Neural progenitor cell (in vitro differentiated cells): ENCODE data around the gene VPS26C. TPM values are rescaled to one million over a fixed set of nuclear protein-coding genes. Genes with fewer than 3 reads are reported as not detected.

Experiments used
- DNase-seq: peaks from one replicate; pipeline ENCODE4 v3.0.0-alpha.2; 2016; ENCODE audit warnings: low spot score
- H2AFZ ChIP-seq: fragments of 200-600 bp; sonication (generic); replicated peaks from 2 replicates; pipeline ENCODE4 v1.6.1; 2016; ENCODE audit warnings: antibody characterized with exemption
- H3F3A ChIP-seq: fragments of 200-600 bp; sonication (generic); 2 replicates; pipeline ENCODE4 v1.6.1; 2016; ENCODE audit warnings: antibody characterized with exemption, low read depth
- H3K27ac ChIP-seq: fragments of 200-600 bp; sonication (generic); 2 replicates; pipeline ENCODE4 v1.5.1; 2016; ENCODE audit warnings: mild to moderate bottlenecking
- H3K27me3 ChIP-seq: fragments of 200-600 bp; sonication (generic); 2 replicates; pipeline ENCODE4 v1.6.1; 2016; ENCODE audit warnings: mild to moderate bottlenecking, moderate library complexity
- H3K36me3 ChIP-seq: fragments of 200-600 bp; sonication (generic); 2 replicates; pipeline ENCODE4 v1.5.1; 2016
- H3K4me1 ChIP-seq: fragments of 200-600 bp; sonication (generic); 2 replicates; pipeline ENCODE4 v1.6.1; 2016; ENCODE audit warnings: mixed run types
- H3K4me2 ChIP-seq: fragments of 200-600 bp; sonication (generic); 2 replicates; pipeline ENCODE4 v1.6.1; 2016
- H3K4me3 ChIP-seq: fragments of 200-600 bp; sonication (generic); 2 replicates; pipeline ENCODE4 v1.5.1; 2016
- H3K79me2 ChIP-seq: fragments of 200-600 bp; sonication (generic); 2 replicates; pipeline ENCODE4 v1.6.1; 2016; ENCODE audit warnings: low read depth
- H3K9ac ChIP-seq: fragments of 200-600 bp; sonication (generic); 2 replicates; pipeline ENCODE4 v1.6.1; 2016
- H3K9me3 ChIP-seq: fragments of 200-600 bp; sonication (generic); 2 replicates; pipeline ENCODE4 v1.5.1; 2016; ENCODE audit warnings: low read depth
- H4K20me1 ChIP-seq: fragments of 200-600 bp; sonication (generic); 2 replicates; pipeline ENCODE4 v1.6.1; 2016; ENCODE audit warnings: low read depth
- H3K27ac Mint-ChIP-seq: 3 replicates; pipeline ENCODE4 v1.8.0; 2021; ENCODE audit warnings: mixed read lengths
- H3K27me3 Mint-ChIP-seq: 2 replicates; pipeline ENCODE4 v1.8.0; 2022; ENCODE audit warnings: low read depth, mild to moderate bottlenecking, inconsistent platforms, moderate library complexity, mixed read lengths; ENCODE audit not compliant: insufficient read depth
- H3K36me3 Mint-ChIP-seq: 3 replicates; pipeline ENCODE4 v1.8.0; 2021; ENCODE audit warnings: mixed read lengths
- H3K4me1 Mint-ChIP-seq: 3 replicates; pipeline ENCODE4 v1.8.0; 2021; ENCODE audit warnings: mixed read lengths
- H3K4me3 Mint-ChIP-seq: 3 replicates; pipeline ENCODE4 v1.8.0; 2021; ENCODE audit warnings: mild to moderate bottlenecking, moderate library complexity, mixed read lengths
- H3K9me3 Mint-ChIP-seq: 3 replicates; pipeline ENCODE4 v1.8.0; 2020; ENCODE audit warnings: mixed read lengths
- CTCF ChIP-seq: fragments of 200-600 bp; sonication (generic); IDR thresholded peaks from 2 replicates; pipeline ENCODE4 v1.5.1; 2017; ENCODE audit warnings: antibody characterized with exemption, mild to moderate bottlenecking
- EZH2 ChIP-seq: fragments of 200-600 bp; sonication (generic); IDR thresholded peaks from 2 replicates; pipeline ENCODE4 v1.6.1; 2017; ENCODE audit warnings: antibody characterized with exemption, mild to moderate bottlenecking, moderate library complexity
- EZH2phosphoT487 ChIP-seq: fragments of 200-600 bp; sonication (generic); IDR thresholded peaks from 2 replicates; pipeline ENCODE4 v1.6.1; 2017; ENCODE audit warnings: antibody characterized with exemption
- total RNA-seq: library from RNA; depleted of rRNA; stranded (reverse); fragments of >200 nt; gene quantifications from 2 replicates; pipeline ENCODE4 v1.2.3, GENCODE V29; 2015; ENCODE audit warnings: low replicate concordance

The VPS26C gene
- total RNA-seq, 1 donor from 2014 or later, result 80.5 TPM

DNA sequence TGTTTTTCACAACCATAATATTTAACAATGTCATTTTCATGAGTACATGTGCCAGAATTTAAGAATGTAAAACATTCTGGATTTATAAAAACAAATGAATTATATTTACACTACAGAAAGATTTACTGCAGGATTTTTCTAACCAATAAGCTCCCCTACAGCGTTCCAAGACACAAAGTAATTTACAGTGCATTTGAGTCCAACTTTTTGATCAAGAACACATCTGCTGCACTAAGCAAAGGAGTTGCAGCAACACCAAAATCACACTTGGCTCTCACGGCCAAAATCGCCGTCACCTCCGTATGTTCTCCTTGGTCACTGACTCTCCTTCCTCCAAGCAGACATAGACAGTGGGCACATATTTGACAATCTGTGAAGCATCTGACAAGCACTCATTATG, 7.7 kb downstream of the VPS26C start:
- no peak overlapping the region for H3K9ac ChIP-seq
- peaks cover 8% of the 10 kb centered on the region for H3K27me3 Mint-ChIP-seq
- no peaks in the 10 kb centered on the region for H3K36me3 ChIP-seq
- H3K9me3 Mint-ChIP-seq, result no peaks in the 10 kb centered on the region
- peak overlapping the region; percentile 66 for H3K4me3 Mint-ChIP-seq
- no peak for TF ChIP-seq CTCF
- TF ChIP-seq EZH2phosphoT487, result no peak
- TF ChIP-seq EZH2, result no peak
- DNase-seq, result no peak
- H3K4me1 ChIP-seq, result peaks cover 17% of the 10 kb centered on the region
- H3K27me3 ChIP-seq, result no peaks in the 10 kb centered on the region
- no peak overlapping the region for H3K27ac Mint-ChIP-seq
- peaks cover 24% of the 10 kb centered on the region for H3K4me1 Mint-ChIP-seq
- H3F3A ChIP-seq, result peaks cover 38% of the 10 kb centered on the region
- no peaks in the 10 kb centered on the region for H3K36me3 Mint-ChIP-seq
- no peak overlapping the region for H2AFZ ChIP-seq
- no peak overlapping the region for H3K4me2 ChIP-seq
- H3K27ac ChIP-seq, result no peak overlapping the region
- H3K9me3 ChIP-seq, result no peaks in the 10 kb centered on the region
- H3K4me3 ChIP-seq, result no peak overlapping the region
- H4K20me1 ChIP-seq, result peaks cover 3% of the 10 kb centered on the region
- peaks cover 88% of the 10 kb centered on the region for H3K79me2 ChIP-seq

DNA sequence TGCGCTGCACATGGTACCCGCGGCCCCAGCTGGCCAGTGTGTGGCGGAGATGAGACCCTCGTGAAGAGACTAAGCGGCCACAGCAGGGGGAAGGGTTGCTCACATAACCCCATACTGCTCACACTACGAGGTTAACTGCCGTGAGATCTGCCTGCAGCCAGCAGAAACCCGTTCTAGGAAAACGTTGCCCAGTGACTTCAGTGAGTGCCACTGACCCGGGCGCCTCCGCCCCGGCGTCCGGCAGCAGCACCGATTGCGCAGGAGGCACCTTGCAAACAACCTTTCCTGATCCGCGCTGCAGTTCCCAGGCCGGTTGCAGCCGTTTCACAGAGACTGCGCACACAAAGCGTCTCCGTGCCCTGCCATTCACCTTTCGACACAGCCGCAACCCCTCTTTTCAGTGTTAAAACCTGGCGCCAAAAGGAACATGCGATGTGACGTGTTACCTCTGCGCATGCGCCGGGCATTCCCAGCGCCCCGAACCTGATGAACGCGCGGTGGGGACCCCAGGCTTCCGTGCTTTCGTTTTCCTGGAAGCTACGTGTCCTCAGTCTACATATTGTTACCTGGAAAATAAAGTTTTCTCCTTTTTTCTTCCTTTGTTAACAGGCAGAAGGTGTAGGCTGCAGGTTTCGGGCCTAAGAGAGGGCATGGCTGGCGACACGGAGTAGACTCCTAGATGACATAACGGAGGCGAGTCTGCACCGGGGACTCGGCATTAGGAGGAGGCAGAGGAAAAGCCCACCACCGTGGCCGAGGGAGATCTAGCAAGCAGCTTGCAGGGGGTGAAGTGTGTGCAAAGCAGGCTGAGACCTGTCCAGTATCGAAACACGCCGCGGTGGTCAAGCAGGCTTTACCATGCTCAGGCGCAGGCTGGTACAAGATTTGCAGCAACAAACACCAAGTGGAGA, 8.9 kb downstream of the VPS26C start:
- peaks cover 29% of the 10 kb centered on the region for H3K4me1 Mint-ChIP-seq
- H3K27me3 Mint-ChIP-seq, result peaks cover 9% of the 10 kb centered on the region

GRCh38 chr21:37257511-37257966, 9.6 kb downstream of the VPS26C start:
- Histone ChIP-seq H2AFZ (peak overlapping the region; percentile 84), H4K20me1 (peaks cover 3% of the 10 kb centered on the region)

More for the DNA sequence above, 8.9 kb downstream of the VPS26C start:
- peak overlapping the region; percentile 84 for H2AFZ ChIP-seq
- peak overlapping the region; percentile 83 for H3K4me2 ChIP-seq
- Mint-ChIP-seq H3K9me3 (no peaks in the 10 kb centered on the region), H3K36me3 (peaks cover 3% of the 10 kb centered on the region), H3K4me3 (peak overlapping the region; percentile 86), H3K27ac (peak overlapping the region; percentile 99)
- no peaks in the 10 kb centered on the region for H3K36me3 ChIP-seq
- peaks cover 3% of the 10 kb centered on the region for H4K20me1 ChIP-seq
- H3K9ac ChIP-seq, result peak overlapping the region; percentile 28
- peaks cover 88% of the 10 kb centered on the region for H3K79me2 ChIP-seq
- DNase-seq, result peak; percentile 91
- peaks cover 17% of the 10 kb centered on the region for H3K4me1 ChIP-seq
- peaks cover 38% of the 10 kb centered on the region for H3F3A ChIP-seq
- peak overlapping the region; percentile 43 for H3K4me3 ChIP-seq
- TF ChIP-seq EZH2phosphoT487 (peak; percentile 21), EZH2 (no peak), CTCF (no peak)
- H3K27ac ChIP-seq, result peak overlapping the region; percentile 91
- H3K9me3 ChIP-seq, result no peaks in the 10 kb centered on the region
- H3K27me3 ChIP-seq, result no peaks in the 10 kb centered on the region

More at GRCh38 chr21:37257511-37257966, 9.6 kb downstream of the VPS26C start:
- TF ChIP-seq EZH2phosphoT487, result no peak
- no peak for TF ChIP-seq EZH2
- TF ChIP-seq CTCF, result peak; percentile 23
- Histone ChIP-seq H3K27me3 (no peaks in the 10 kb centered on the region), H3K4me1 (peaks cover 17% of the 10 kb centered on the region), H3K79me2 (peaks cover 88% of the 10 kb centered on the region), H3K36me3 (no peaks in the 10 kb centered on the region), H3K27ac (peak overlapping the region; percentile 91), H3F3A (peaks cover 38% of the 10 kb centered on the region), H3K9me3 (no peaks in the 10 kb centered on the region), H3K9ac (peak overlapping the region; percentile 28), H3K4me3 (peak overlapping the region; percentile 43), H3K4me2 (peak overlapping the region; percentile 83)
- no peak for DNase-seq
- Mint-ChIP-seq H3K27me3 (peaks cover 9% of the 10 kb centered on the region), H3K4me1 (peaks cover 29% of the 10 kb centered on the region), H3K4me3 (peak overlapping the region; percentile 86), H3K27ac (peak overlapping the region; percentile 99), H3K36me3 (peaks cover 3% of the 10 kb centered on the region), H3K9me3 (no peaks in the 10 kb centered on the region)
